HepG2 (cell line): Measurements from ENCODE around the gene NALCN. TPM values are rescaled to one million over a fixed set of nuclear protein-coding genes. Genes with fewer than 3 reads are reported as not detected.

Experiments used
- ATAC-seq: fragments of 200-7000 bp; cut with Tn5 transposase; 3 replicates; pipeline ENCODE4 v1.9.1; 2020; ENCODE audit warnings: mild to moderate bottlenecking, moderate library complexity
- BruUV-seq: library from RNA; stranded (reverse); fragments of 400-500 nt; replicated peaks from 2 replicates; lab custom pipeline; 2021; lab: Mats Ljungman, UMichigan
- CTCF ChIA-PET: fragments of 300-600 bp; formaldehyde crosslinking; extraction: SDS; loops from one replicate; lab custom pipeline; 2021; ENCODE audit warnings: low total read pairs, inconsistent platforms, low intra/inter-chr PET ratio; lab: Yijun Ruan, JAX
- POLR2A ChIA-PET: fragments of 350-600 bp; sonication (Branson Sonifier 250); formaldehyde crosslinking; loops from one replicate; lab custom pipeline; 2020; ENCODE audit warnings: antibody characterized with exemption, inconsistent platforms; lab: Yijun Ruan, JAX
- DNase-seq: peaks from one replicate; pipeline ENCODE4 v3.0.0-alpha.2; 2015; ENCODE audit warnings: low spot score
- FAIRE-seq: peaks from 3 replicates; lab custom pipeline; 2011; peaks lifted over from hg19 to GRCh38; lab: Jason Lieb, UNC
- H2AFZ ChIP-seq: one replicate; pipeline ENCODE4 v1.6.1; 2011; ENCODE audit warnings: low read length, inconsistent platforms
- H3K27ac ChIP-seq: fragments of 300-600 bp; 3 replicates; pipeline ENCODE4 v1.8.0; 2011; ENCODE audit warnings: mixed run types, mild to moderate bottlenecking, mixed read lengths, low read length, inconsistent platforms; ENCODE audit not compliant: insufficient read depth; ENCODE audit errors: extremely low read length
- H3K27me3 ChIP-seq, 2 experiments: fragments of 200-600 bp in 1 of 2; 2 replicates in 1 of 2; 3 replicates in 1 of 2; pipeline versions ENCODE4 v1.6.0 to v1.8.0; 2011; ENCODE audit warnings: low read length in 2 of 2, mild to moderate bottlenecking in 2 of 2, moderate library complexity in 2 of 2, inconsistent platforms in 1 of 2; ENCODE audit not compliant: insufficient read depth in 2 of 2, control insufficient read depth in 1 of 2
- H3K36me3 ChIP-seq, 2 experiments: fragments of 200-600 bp in 1 of 2; replicated peaks in 1 of 2; 2 replicates in 1 of 2; 3 replicates in 1 of 2; pipeline versions ENCODE4 v1.5.1 to v1.8.0; 2011; ENCODE audit warnings: low read length in 2 of 2, inconsistent platforms in 1 of 2; ENCODE audit not compliant: insufficient read depth in 2 of 2, control insufficient read depth in 1 of 2
- H3K4me1 ChIP-seq: 2 replicates; pipeline ENCODE4 v1.5.1; 2012; ENCODE audit warnings: low read length, inconsistent platforms; ENCODE audit not compliant: insufficient read depth
- H3K4me2 ChIP-seq: 2 replicates; pipeline ENCODE4 v1.6.0; 2011; ENCODE audit warnings: low read depth, low read length, inconsistent platforms
- H3K4me3 ChIP-seq, 3 experiments: fragments of 200-600 bp in 1 of 3; sonication (generic), shearing (Covaris generic) in 1 of 3; replicated peaks in 1 of 3; 2 replicates each; pipeline ENCODE4 v1.5.1; 2011 to 2016; ENCODE audit warnings: low read length in 3 of 3, inconsistent platforms in 2 of 3, low read depth in 2 of 3, mild to moderate bottlenecking in 2 of 3, control low read depth in 1 of 3, mixed read lengths in 1 of 3; ENCODE audit not compliant: insufficient read depth in 1 of 3
- H3K79me2 ChIP-seq: one replicate; pipeline ENCODE4 v1.6.1; 2011; ENCODE audit warnings: low read length, inconsistent platforms; ENCODE audit not compliant: insufficient read depth
- H3K9ac ChIP-seq: 2 replicates; pipeline ENCODE4 v1.6.0; 2011; ENCODE audit warnings: mild to moderate bottlenecking, low read depth, low read length, inconsistent platforms; ENCODE audit not compliant: insufficient read depth
- H3K9me3 ChIP-seq: 2 replicates; pipeline ENCODE4 v1.5.1; 2012; ENCODE audit warnings: mild to moderate bottlenecking, low read length
- H4K20me1 ChIP-seq: 2 replicates; pipeline ENCODE4 v1.6.0; 2011; ENCODE audit warnings: inconsistent platforms, mild to moderate bottlenecking, low read length, moderate library complexity; ENCODE audit not compliant: insufficient read depth
- ARNT2 ChIP-seq: sonication (generic); formaldehyde crosslinking; IDR thresholded peaks from 2 replicates; pipeline ENCODE4 v1.8.0; 2022; ENCODE audit warnings: mild to moderate bottlenecking, low read depth, missing genetic modification reagents, moderate library complexity
- ATF7-NPFF ChIP-seq: sonication (generic); formaldehyde crosslinking; IDR thresholded peaks from 2 replicates; pipeline ENCODE4 v1.8.1; 2023; ENCODE audit warnings: mild to moderate bottlenecking, low read depth, missing genetic modification reagents, moderate library complexity
- MBD4 ChIP-seq: IDR thresholded peaks from 2 replicates; pipeline ENCODE4 v1.6.1; 2012; ENCODE audit warnings: low read length, inconsistent platforms, borderline replicate concordance
- MEF2D ChIP-seq: sonication (generic); formaldehyde crosslinking; IDR thresholded peaks from 2 replicates; pipeline ENCODE4 v1.5.1; 2020; ENCODE audit warnings: mild to moderate bottlenecking, missing genetic modification reagents
- ONECUT2 ChIP-seq: sonication (generic); formaldehyde crosslinking; IDR thresholded peaks from 2 replicates; pipeline ENCODE4 v1.4.0; 2020; ENCODE audit warnings: missing genetic modification reagents
- PAX8 ChIP-seq: sonication (generic); formaldehyde crosslinking; IDR thresholded peaks from 2 replicates; pipeline ENCODE4 v1.8.0; 2022; ENCODE audit warnings: mild to moderate bottlenecking, missing genetic modification reagents, borderline replicate concordance
- SALL1 ChIP-seq: sonication (generic); formaldehyde crosslinking; IDR thresholded peaks from 2 replicates; pipeline ENCODE4 v1.8.0; 2022; ENCODE audit warnings: mild to moderate bottlenecking, missing genetic modification reagents
- TBX2 ChIP-seq: sonication (generic); formaldehyde crosslinking; IDR thresholded peaks from 2 replicates; pipeline ENCODE4 v1.5.0; 2020; ENCODE audit warnings: missing genetic modification reagents, mild to moderate bottlenecking, borderline replicate concordance
- ZNF703 ChIP-seq: sonication (generic); formaldehyde crosslinking; IDR thresholded peaks from 2 replicates; pipeline ENCODE4 v1.5.1; 2020; ENCODE audit warnings: missing genetic modification reagents, mild to moderate bottlenecking, moderate library complexity, borderline replicate concordance
- WGBS: methylation state at CpG from one replicate; pipeline ENCODE4 v1.1.6; 2017; ENCODE audit warnings: low lambda C conversion rate; 5-methylcytosine and 5-hydroxymethylcytosine counted together
- in situ Hi-C: cut with HindIII; loops from 2 replicates; pipeline ENCODE4 v1.10.0; 2017; ENCODE audit warnings: low pct_unique_long_range_greater_than_20kb; ENCODE audit not compliant: extremely low pct_ligation_motif_present
- intact Hi-C: fragments of 100-400 bp; cut with micrococcal nuclease; formaldehyde crosslinking; loops from one replicate; pipeline ENCODE4 v1.10.0; 2022; ENCODE audit not compliant: unreplicated experiment
- polyA plus RNA-seq, 8 experiments: library from polyadenylated mRNA; depleted of rRNA in 3 of 8; stranded (reverse) in 7 of 8; unstranded in 1 of 8; fragments of >200 nt; fragmentation: Illumina TruSeq in 4 of 8; extraction: Trizol in 4 of 8; gene quantifications; 2 replicates each; pipeline versions ENCODE4 v1.2.1 to v1.2.3, GENCODE V29; 2011 to 2016; ENCODE audit warnings: low read depth in 4 of 8, missing spikeins in 1 of 8, mixed read lengths in 1 of 8; ENCODE audit not compliant: insufficient read depth in 1 of 8
- total RNA-seq, 5 experiments: library from RNA; depleted of rRNA; stranded (reverse); fragments of >200 nt; fragmentation: Illumina TruSeq; extraction: Trizol; gene quantifications; 2 replicates each; pipeline ENCODE4 v1.2.3, GENCODE V29; 2016; ENCODE audit warnings: low read depth in 1 of 5
- TF ChIP-seq, protein P1 (sequence below): sonication (generic); formaldehyde crosslinking; IDR thresholded peaks from 2 replicates; pipeline ENCODE4 v1.5.1; 2020; ENCODE audit warnings: missing genetic modification reagents, mild to moderate bottlenecking, borderline replicate concordance

Gene NALCN
- total and polyA plus RNA-seq, 2 of the 13 experiments (the other 11 are each of a cell fraction or from before 2014, with no cell fraction given) = not detected

DNA sequence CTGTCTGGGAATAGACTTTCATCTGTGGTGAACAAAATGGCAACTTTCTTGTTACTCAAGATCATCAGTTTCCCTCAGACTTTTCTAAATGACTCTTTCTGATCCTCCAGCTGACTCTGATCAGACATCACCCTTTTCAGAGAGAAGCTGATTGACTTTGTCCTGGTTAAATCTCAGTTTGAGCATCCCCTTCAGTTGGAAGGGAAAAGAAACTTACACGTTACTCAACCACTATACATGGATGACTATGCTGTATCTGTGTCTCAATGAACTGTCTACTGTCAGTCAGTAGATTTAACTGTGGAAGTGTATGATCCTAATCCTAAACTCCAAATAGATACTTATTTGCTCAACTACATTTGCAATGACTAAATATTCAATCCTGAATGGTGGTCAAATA lies 118.5 kb downstream of the NALCN start:
- Histone ChIP-seq H3K79me2 (no peaks in the 10 kb centered on the region), H3K27ac (no peak overlapping the region), H3K4me3 (no peak overlapping the region), H3K9me3 (no peaks in the 10 kb centered on the region), H3K9ac (no peak overlapping the region), H3K4me1 (no peaks in the 10 kb centered on the region), H3K36me3 (no peaks in the 10 kb centered on the region), H4K20me1 (no peaks in the 10 kb centered on the region), H3K27me3 (no peaks in the 10 kb centered on the region), H3K4me2 (no peak overlapping the region), H2AFZ (no peak overlapping the region)
- ChIA-PET CTCF (no interaction called here), POLR2A (no interaction called here)
- FAIRE-seq (no peak), DNase-seq (no peak), ATAC-seq (no peak)
- no peak for TF ChIP-seq ZNF703 (CRISPR knock-in tag)
- TF ChIP-seq ARNT2 (CRISPR knock-in tag) = no peak
- no peak for TF ChIP-seq ONECUT2 (CRISPR knock-in tag)
- no peak for TF ChIP-seq SALL1 (CRISPR knock-in tag)
- TF ChIP-seq MEF2D = no peak
- TF ChIP-seq MBD4 = no peak
- TF ChIP-seq, protein P1, sequence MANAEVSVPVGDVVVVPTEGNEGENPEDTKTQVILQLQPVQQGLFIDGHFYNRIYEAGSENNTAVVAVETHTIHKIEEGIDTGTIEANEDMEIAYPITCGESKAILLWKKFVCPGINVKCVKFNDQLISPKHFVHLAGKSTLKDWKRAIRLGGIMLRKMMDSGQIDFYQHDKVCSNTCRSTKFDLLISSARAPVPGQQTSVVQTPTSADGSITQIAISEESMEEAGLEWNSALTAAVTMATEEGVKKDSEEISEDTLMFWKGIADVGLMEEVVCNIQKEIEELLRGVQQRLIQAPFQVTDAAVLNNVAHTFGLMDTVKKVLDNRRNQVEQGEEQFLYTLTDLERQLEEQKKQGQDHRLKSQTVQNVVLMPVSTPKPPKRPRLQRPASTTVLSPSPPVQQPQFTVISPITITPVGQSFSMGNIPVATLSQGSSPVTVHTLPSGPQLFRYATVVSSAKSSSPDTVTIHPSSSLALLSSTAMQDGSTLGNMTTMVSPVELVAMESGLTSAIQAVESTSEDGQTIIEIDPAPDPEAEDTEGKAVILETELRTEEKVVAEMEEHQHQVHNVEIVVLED = no peak
- TF ChIP-seq ATF7-NPFF (CRISPR knock-in tag) = no peak
- TF ChIP-seq PAX8 (CRISPR knock-in tag) = no peak
- no peak for TF ChIP-seq TBX2 (CRISPR knock-in tag)
- intact Hi-C loops (no loop called here), in situ Hi-C loops (no loop called here)
- 5% methylated on average over 1 of the region's 1 CpG for WGBS
- BruUV-seq = no TSS peak
